ENCODE results near the gene SCMH1.
"Not testable (repeated sequence)": the region's sequence is repeated elsewhere in the genome, so short reads cannot be mapped to it uniquely, and the experiment has no call there.

SCMH1 gene

DNA sequence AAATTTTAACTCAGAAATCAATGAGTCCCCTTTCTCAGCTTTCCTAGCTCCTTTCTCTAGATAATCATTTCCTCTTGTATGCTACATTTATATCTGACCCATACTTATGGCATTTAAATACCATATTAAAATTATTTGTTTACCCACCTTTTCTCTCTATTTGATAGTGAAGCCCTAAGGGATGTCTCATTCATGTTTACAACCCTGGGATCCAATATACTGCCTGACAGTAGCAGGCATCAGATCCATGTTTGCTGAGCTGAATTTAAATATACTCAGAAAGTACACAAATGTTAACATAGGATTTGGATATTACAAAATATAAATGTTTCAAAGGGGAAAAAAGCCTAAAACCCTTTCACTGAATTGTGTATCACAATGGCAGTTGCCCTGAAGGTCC is 26.5 kb downstream of the SCMH1 start:
- DNase-seq: no peak

GRCh38 chr1:41213341-41213740 is 28.8 kb downstream of the SCMH1 start:
- DNase-seq: no peak

- DNase-seq: not testable (repeated sequence)
These were observed 30.5 kb downstream of the SCMH1 start for GRCh38 chr1:41211608-41212007.

DNA sequence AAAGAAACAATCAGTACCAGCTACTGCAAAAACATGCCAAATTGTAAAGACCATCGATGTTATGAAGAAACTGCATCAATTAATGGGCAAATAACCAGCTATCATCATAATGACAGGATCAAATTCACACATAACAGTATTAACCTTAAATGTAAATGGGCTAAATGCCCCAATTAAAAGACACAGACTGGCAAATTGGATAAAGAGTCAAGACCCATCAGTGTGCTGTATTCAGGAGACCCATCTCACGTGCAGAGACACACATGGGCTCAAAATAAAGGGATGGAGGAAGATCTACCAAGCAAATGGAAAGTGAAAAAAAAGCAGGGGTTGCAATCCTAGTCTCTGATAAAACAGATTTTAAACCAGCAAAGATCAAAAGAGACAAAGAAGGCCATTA is 35.1 kb downstream of the SCMH1 start:
- DNase-seq: not testable (repeated sequence)

GRCh38 chr1:41200728-41201127 is 41.4 kb downstream of the SCMH1 start:
- no peak for DNase-seq

DNA sequence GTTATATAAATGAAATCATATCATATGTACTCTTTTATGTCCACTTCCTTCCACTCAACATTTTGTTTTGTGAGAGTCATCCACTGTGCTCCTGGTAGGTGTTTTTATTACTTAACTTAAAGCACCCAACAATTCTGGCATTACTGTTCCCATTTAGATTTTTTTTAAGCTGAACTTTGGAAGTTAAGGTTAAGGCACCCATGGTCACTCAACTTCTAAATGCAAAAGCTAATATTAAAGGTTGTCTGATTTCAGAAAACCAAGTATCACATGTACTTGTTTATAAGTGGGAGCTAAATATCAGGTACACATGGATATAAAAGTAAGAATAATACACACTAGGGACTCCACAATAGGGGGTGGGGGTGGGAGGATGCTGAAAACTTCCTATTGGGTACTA is 42.7 kb downstream of the SCMH1 start:
- no peak for DNase-seq

DNA sequence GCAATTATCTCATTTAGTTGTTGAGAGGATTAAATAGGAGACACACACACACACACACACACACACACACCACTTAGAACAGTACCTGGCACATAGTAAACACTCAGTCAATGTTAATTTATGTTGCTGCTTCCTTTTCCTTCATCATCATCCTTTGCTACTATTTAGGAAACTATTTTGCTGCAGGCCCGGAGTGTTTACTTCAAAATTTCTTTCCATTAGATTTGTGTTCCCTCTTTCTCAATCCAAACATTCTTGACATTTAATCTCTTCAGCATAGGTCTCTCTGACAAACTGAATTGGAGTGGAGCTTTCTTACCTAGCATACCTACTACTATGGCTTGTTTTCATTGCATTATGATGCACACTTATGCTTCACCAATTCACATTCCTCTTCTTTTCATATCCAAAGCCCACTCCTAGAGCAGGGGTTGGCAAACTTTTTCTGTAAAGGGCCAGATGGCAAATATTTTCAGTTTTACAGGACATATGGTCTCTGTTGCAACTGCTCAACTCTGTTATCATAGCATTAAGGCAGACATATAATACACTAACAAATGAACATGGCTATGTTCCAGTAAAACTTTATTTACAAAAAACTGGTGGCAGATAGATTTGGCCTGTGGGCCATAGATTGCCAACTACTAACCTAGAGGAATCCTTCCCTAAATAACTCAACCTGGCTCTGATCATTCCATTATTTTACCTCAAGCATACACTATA is 49.5 kb downstream of the SCMH1 start:
- DNase-seq: no peak

- no peak for DNase-seq
These were observed 57.7 kb downstream of the SCMH1 start for GRCh38 chr1:41184446-41184845.

- DNase-seq: not testable (repeated sequence)
These were observed 63.9 kb downstream of the SCMH1 start for GRCh38 chr1:41178230-41178629.

DNA sequence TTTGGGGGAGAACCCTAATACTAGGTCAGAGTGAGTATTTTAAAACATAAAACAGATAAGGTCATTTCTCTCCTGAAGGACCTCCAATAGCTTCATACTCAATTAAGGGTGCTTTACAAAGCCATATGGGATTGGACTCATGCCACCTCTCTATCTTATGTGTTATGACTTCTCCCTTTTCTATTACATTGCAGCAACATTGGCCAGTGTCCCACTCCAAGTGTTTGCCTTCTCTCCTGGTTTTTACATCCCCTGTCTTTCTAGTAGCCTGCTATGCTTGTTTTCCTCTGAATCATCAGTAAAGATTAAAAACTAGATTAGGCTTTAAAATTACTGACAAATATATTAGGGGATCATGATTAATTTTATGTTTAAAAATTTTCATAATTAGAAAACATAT is 66.6 kb downstream of the SCMH1 start:
- DNase-seq: no peak

DNA sequence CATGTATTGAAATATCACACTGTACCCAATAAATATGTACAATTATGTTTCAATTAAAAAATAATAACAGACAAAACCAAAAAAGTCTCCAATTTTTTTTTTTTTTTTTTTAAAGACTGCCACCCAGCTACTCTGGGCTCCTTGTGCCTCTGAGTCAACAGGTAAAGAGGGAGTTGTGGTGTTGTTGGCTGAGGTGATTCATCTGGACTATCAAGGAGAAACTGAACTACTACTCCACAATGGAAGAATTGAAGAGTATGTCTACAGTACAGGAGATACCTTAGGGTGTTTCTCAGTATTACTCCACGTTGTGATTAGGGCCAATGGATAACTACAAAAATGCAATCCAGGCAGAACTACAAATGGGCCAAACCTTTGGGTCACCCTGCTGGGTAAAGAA is 67.9 kb downstream of the SCMH1 start:
- no peak for DNase-seq

DNA sequence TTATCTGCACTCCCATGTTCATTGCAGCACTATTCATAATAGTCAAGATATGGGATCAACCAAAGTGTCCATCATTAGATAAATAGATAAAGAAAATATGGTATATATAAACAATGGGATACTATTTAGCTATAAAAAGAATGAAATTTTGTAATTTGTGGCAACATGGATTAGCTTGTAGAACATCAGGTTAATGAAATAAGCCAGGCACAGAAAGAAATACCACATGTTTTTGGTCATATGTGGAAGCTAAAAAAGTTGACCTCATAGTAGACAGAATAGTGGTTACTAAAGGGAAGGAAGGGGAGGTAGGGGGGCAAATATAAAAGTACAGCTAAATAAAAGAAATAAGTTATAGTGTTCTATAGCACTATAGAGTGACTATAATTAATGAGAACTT is 68.5 kb downstream of the SCMH1 start:
- DNase-seq: no peak

GRCh38 chr1:41171266-41171874 is 70.7 kb downstream of the SCMH1 start:
- no peak for DNase-seq

GRCh38 chr1:41169799-41170180 is 72.3 kb downstream of the SCMH1 start:
- no peak for DNase-seq

GRCh38 chr1:41169066-41169798 is 72.9 kb downstream of the SCMH1 start:
- no peak for DNase-seq

DNA sequence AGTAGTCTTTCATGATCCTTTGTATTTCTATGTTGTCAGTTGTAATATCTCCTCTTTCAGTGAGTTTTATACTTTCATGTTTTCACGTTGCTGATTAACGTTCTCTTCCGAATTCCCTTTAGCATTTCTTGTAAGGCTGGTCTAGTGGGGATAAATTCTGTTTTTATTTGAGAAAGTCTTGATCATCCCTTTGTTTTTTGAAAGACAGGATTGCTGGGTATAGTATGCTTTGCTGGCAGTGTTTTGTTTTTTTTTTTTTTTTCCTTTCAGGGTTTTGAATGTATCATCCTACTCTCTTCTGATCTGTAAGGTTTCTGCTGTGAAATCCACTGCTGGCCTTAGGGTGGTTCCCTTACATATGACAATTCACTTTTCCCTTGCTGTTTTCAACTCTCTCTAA is 74.4 kb downstream of the SCMH1 start:
- no peak for DNase-seq

DNA sequence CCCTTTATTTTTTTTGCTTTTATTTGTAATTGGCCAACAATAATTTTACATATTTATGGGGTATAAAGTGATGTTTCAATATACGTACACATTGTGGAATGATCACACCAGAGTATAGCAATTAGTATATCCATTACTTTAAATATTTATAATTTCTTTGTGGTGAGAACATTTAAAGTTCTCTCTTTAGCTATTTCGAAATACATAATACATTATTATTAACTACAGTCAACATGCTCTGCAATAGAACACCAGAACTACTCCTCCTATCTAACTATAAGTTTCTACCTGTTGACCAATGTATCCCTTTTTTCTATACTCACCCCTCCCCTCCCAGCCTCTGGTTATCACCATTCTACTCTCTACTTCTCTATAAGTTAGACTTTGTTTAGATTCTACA is 77.4 kb downstream of the SCMH1 start:
- no peak for DNase-seq

GRCh38 chr1:41162441-41162840 is 79.7 kb downstream of the SCMH1 start:
- DNase-seq: no peak

DNA sequence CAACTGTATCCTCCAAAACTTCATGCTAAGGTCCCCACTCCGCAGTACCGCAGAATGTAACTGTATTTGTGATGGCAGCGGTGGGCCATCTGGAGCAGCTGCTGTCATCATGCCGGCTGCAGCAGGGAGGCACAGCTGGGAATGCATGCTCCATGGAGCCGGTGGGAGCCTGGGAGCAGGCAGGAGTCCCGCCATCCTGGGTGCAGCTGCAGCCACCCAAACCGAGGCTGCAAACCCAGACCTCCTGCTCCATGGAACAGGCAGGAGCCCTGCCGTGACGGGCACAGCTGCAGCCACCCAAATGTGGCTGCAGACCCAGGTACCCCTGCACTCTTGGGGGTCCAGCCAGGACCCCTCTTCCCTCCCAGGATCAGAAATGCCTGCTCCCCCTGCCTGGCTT is 80.3 kb downstream of the SCMH1 start:
- no peak for DNase-seq

GRCh38 chr1:41160498-41161110 is 81.5 kb downstream of the SCMH1 start:
- no peak for DNase-seq

DNA sequence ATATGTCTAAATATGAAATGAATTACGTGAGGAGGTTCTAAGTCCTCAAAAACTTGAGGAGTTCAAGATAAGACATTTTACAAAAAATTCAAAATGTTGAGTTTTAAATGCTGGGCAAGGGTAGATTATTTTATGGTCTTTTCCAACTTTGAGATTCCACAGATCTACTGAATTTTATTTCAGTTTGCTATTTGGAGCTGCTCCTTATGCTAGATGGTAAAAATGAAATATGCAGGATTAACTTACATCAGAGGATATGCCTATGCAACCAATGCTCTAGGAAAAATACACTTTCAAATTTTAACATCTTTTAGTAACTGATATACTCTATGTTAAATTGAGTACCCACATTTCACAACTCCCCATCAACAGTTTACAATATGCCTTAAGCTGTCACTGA is 83.1 kb downstream of the SCMH1 start:
- DNase-seq: no peak

DNA sequence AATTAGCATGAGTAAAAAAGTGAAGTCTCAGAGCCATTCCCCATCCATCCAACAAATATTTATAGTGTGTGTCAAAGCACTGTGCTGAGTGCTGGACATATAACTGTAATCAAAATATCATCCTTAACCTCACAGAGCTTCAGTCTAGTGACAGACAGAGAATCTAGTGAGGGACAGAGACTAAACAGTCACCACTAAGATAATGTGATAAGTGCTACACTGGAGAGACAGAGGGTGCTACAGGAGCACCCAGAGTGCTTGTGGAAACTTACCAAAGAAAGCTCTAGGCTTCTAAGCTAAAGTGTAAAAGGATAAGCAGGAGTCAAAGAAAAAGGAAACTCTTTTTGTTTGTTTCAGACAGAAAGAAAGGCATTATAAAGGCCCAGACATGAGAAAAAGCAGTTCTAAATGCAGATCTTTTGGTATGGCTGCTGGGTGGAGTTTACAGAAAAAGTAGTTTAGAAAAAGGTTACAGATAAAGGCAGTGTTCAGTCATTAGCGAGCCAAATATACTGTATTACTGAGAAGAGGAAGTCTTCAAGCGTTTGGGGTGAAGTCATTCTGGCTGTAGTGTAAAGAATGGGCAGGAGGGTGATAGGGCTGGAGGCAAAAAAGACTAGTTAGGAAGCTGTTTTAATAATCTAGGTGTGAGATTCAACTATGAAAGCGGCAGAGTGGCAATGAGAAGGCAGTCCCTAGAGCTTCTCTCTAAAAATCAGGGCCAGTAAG is 83.8 kb downstream of the SCMH1 start:
- DNase-seq: no peak
